PC-9 (cell line): ENCODE measurements around the gene CSN1S1.

Experiments used
- CTCF ChIP-seq: fragments of 200-600 bp; sonication (generic); conservative IDR thresholded peaks from 2 replicates; pipeline ENCODE4 v1.6.1; 2017; ENCODE audit warnings: mixed run types, antibody characterized with exemption, mild to moderate bottlenecking, moderate library complexity
- EZH2 ChIP-seq: fragments of 200-600 bp; sonication (generic); IDR thresholded peaks from 2 replicates; pipeline ENCODE4 v1.8.0; 2017; ENCODE audit warnings: antibody characterized with exemption, low read depth

- TF ChIP-seq CTCF (no peak), EZH2 (no peak)
These were observed 42.5 kb upstream of the CSN1S1 start for GRCh38 chr4:69888336-69888735.
